A549 (cell line): Measurements from ENCODE around the gene COMTD1. TPM values are rescaled to one million over a fixed set of nuclear protein-coding genes. Genes with fewer than 3 reads are reported as not detected.
A peak's percentile ranks its signal among the peaks of the same experiment; 100 is the strongest.
"Not testable (repeated sequence)": the region's sequence is repeated elsewhere in the genome, so short reads cannot be mapped to it uniquely, and the experiment has no call there.

Source experiments
- ATAC-seq, 2 experiments: fragments of 200-7000 bp in 1 of 2; fragments of >200 bp in 1 of 2; cut with Nextera tagmentation in 1 of 2; cut with Tn5 transposase in 1 of 2; 3 replicates each; pipeline versions ENCODE4 v1.8.0 to v1.9.1; 2018 to 2020; ENCODE audit warnings: mild to moderate bottlenecking in 1 of 2, moderate library complexity in 1 of 2
- CTCF ChIA-PET: fragments of 300-600 bp; sonication (Branson Sonifier 250); formaldehyde crosslinking; extraction: SDS; loops from one replicate; lab custom pipeline; 2021; ENCODE audit warnings: antibody characterized with exemption, inconsistent platforms; lab: Yijun Ruan, JAX
- POLR2A ChIA-PET: fragments of 350-600 bp; formaldehyde crosslinking; extraction: SDS; loops from one replicate; lab custom pipeline; 2021; ENCODE audit warnings: antibody characterized with exemption, inconsistent platforms; lab: Yijun Ruan, JAX
- DNase-seq, 2 experiments: peaks; one replicate each; pipeline versions ENCODE4 v3.0.0 to v3.0.0-alpha.2; 2011 to 2016; ENCODE audit warnings: low read depth in 1 of 2, low spot score in 1 of 2
- FAIRE-seq: peaks from 2 replicates; lab custom pipeline; 2011; peaks lifted over from hg19 to GRCh38; lab: Jason Lieb, UNC
- H3K27ac ChIP-seq, 2 experiments: fragments of >200 bp; sonication (Bioruptor Twin); formaldehyde crosslinking; 3 replicates each; pipeline ENCODE4 v1.5.1; 2016 to 2017
- H3K4me1 ChIP-seq: fragments of >200 bp; sonication (Bioruptor Twin); formaldehyde crosslinking; 3 replicates; pipeline ENCODE4 v1.6.1; 2016
- H3K4me2 ChIP-seq: fragments of >200 bp; sonication (Bioruptor Twin); formaldehyde crosslinking; 3 replicates; pipeline ENCODE4 v1.6.1; 2016
- H3K4me3 ChIP-seq: fragments of >200 bp; sonication (Bioruptor Twin); formaldehyde crosslinking; 3 replicates; pipeline ENCODE4 v1.5.1; 2016
- H3K9me3 ChIP-seq: fragments of >200 bp; sonication (Bioruptor Twin); formaldehyde crosslinking; 3 replicates; pipeline ENCODE4 v1.6.1; 2016
- BCL3 ChIP-seq: fragments of >200 bp; sonication (Bioruptor Twin); formaldehyde crosslinking; IDR thresholded peaks from 3 replicates; pipeline ENCODE4 v1.6.1; 2016
- BHLHE40 ChIP-seq: IDR thresholded peaks from 2 replicates; pipeline ENCODE4 v1.6.1; 2012; ENCODE audit warnings: low read depth, low read length, inconsistent platforms
- CBX8 ChIP-seq: fragments of 200-600 bp; sonication (generic); IDR thresholded peaks from 2 replicates; pipeline ENCODE4 v1.6.1; 2016
- CEBPB ChIP-seq, 2 experiments: fragments of >200 bp in 1 of 2; sonication (Bioruptor Twin) in 1 of 2; formaldehyde crosslinking in 1 of 2; IDR thresholded peaks; 2 replicates each; pipeline ENCODE4 v1.6.1; 2012 to 2016
- EHF ChIP-seq: fragments of 250-450 bp; sonication (Bioruptor Pico); IDR thresholded peaks from 2 replicates; pipeline ENCODE4 v1.5.0; 2020; ENCODE audit warnings: mild to moderate bottlenecking
- EHMT2 ChIP-seq: fragments of 200-600 bp; sonication (generic); IDR thresholded peaks from 2 replicates; pipeline ENCODE4 v1.6.1; 2016; ENCODE audit warnings: antibody characterized with exemption, low read depth, mild to moderate bottlenecking, moderate library complexity
- EP300 ChIP-seq, 2 experiments: fragments of >200 bp; sonication (Bioruptor Twin); formaldehyde crosslinking; IDR thresholded peaks; 2 replicates in 1 of 2; 3 replicates in 1 of 2; pipeline ENCODE4 v1.6.1; 2016 to 2017
- HEYL ChIP-seq: fragments of 250-450 bp; sonication (Bioruptor Pico); IDR thresholded peaks from 2 replicates; pipeline ENCODE4 v1.8.0; 2021; ENCODE audit warnings: mild to moderate bottlenecking, moderate library complexity
- HOXA7 ChIP-seq: fragments of 250-450 bp; sonication (Bioruptor Pico); IDR thresholded peaks from 2 replicates; pipeline ENCODE4 v1.5.0; 2020; ENCODE audit warnings: mild to moderate bottlenecking, moderate library complexity
- HOXB5 ChIP-seq: fragments of 250-450 bp; sonication (Bioruptor Pico); IDR thresholded peaks from 2 replicates; pipeline ENCODE4 v1.5.0; 2020; ENCODE audit warnings: mild to moderate bottlenecking, moderate library complexity
- KDM5A ChIP-seq: fragments of 200-600 bp; sonication (generic); IDR thresholded peaks from 2 replicates; pipeline ENCODE4 v1.6.1; 2016; ENCODE audit warnings: antibody characterized with exemption, mild to moderate bottlenecking
- NPAS2 ChIP-seq: fragments of 250-450 bp; sonication (Bioruptor Pico); IDR thresholded peaks from 2 replicates; pipeline ENCODE4 v1.8.0; 2022; ENCODE audit warnings: mild to moderate bottlenecking, moderate library complexity, borderline replicate concordance
- PHF8 ChIP-seq: fragments of 200-600 bp; sonication (generic); IDR thresholded peaks from 2 replicates; pipeline ENCODE4 v1.6.1; 2016; ENCODE audit warnings: low read depth, mild to moderate bottlenecking, antibody characterized with exemption, moderate library complexity, borderline replicate concordance
- POLR2A ChIP-seq: IDR thresholded peaks from 2 replicates; pipeline ENCODE4 v1.6.1; 2012; ENCODE audit warnings: mild to moderate bottlenecking, low read length
- RCOR1 ChIP-seq: fragments of 150-350 bp; IDR thresholded peaks from 2 replicates; pipeline ENCODE4 v1.6.1; 2014; ENCODE audit warnings: antibody characterized with exemption, low read length, low read depth
- SMC3 ChIP-seq: fragments of >200 bp; sonication (Bioruptor Twin); formaldehyde crosslinking; IDR thresholded peaks from 3 replicates; pipeline ENCODE4 v1.6.1; 2018; ENCODE audit warnings: inconsistent platforms
- USF2 ChIP-seq: fragments of 450-650 bp; IDR thresholded peaks from 2 replicates; pipeline ENCODE4 v1.6.1; 2014; ENCODE audit warnings: antibody characterized with exemption
- ZFP36 ChIP-seq: fragments of 450-650 bp; IDR thresholded peaks from 2 replicates; pipeline ENCODE4 v1.6.1; 2014; ENCODE audit warnings: borderline replicate concordance; ENCODE audit not compliant: partially characterized antibody
- whole genome bisulfite sequencing: methylation state at CpG from one replicate; pipeline ENCODE4 v1.1.6; 2017; ENCODE audit errors: missing lambda C conversion rate; 5-methylcytosine and 5-hydroxymethylcytosine counted together
- polyA plus RNA-seq, 4 experiments: library from polyadenylated mRNA; depleted of rRNA in 3 of 4; stranded (reverse); fragments of >200 nt; fragmentation: RNase III in 1 of 4; extraction: RNeasy Plus Mini Kit Qiagen cat#74134 plus additional on column Dnase treatment in 1 of 4; gene quantifications; 2 replicates in 3 of 4; 3 replicates in 1 of 4; pipeline ENCODE4 v1.2.3, GENCODE V29; 2011 to 2017
- TF ChIP-seq, protein P1 (sequence below): fragments of >200 bp; sonication (Bioruptor Twin); formaldehyde crosslinking; IDR thresholded peaks from 3 replicates; pipeline ENCODE4 v1.5.1; 2016

COMTD1 gene
- polyA plus RNA-seq, 2 of the 4 experiments (the other 2 are of a cell fraction) = 9.8 to 34.2 TPM

DNA sequence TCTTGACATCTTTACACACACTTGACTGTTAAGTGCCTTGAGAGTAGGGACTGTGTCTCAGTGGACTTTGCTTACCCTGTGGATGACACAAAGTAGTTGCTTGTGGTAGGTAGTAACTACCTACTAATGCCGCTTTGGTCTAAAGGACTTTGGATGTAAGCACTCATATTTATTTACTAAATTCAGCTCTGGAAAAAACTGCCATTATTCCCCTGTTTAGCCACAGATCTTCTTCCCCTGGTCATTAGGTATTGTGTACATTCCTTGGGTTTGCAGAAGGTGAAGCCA is 28.0 kb downstream of the COMTD1 start:
- DNase-seq (no peak), ATAC-seq (no peak), FAIRE-seq (no peak)
- H3K4me2 ChIP-seq = peak overlapping the region; percentile 42
- TF ChIP-seq KDM5A (no peak), RCOR1 (no peak), ZFP36 (no peak), PHF8 (no peak), BCL3 (no peak), HOXB5 (no peak), HEYL (CRISPR knock-in tag) (no peak), SMC3 (no peak), CBX8 (no peak), EP300 (IDR thresholded peaks at IDR 0.05) (no peak), CEBPB (IDR thresholded peaks at IDR 0.05) (no peak), NPAS2 (no peak)
- TF ChIP-seq, protein P1, sequence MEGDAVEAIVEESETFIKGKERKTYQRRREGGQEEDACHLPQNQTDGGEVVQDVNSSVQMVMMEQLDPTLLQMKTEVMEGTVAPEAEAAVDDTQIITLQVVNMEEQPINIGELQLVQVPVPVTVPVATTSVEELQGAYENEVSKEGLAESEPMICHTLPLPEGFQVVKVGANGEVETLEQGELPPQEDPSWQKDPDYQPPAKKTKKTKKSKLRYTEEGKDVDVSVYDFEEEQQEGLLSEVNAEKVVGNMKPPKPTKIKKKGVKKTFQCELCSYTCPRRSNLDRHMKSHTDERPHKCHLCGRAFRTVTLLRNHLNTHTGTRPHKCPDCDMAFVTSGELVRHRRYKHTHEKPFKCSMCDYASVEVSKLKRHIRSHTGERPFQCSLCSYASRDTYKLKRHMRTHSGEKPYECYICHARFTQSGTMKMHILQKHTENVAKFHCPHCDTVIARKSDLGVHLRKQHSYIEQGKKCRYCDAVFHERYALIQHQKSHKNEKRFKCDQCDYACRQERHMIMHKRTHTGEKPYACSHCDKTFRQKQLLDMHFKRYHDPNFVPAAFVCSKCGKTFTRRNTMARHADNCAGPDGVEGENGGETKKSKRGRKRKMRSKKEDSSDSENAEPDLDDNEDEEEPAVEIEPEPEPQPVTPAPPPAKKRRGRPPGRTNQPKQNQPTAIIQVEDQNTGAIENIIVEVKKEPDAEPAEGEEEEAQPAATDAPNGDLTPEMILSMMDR = no peak
- peak overlapping the region; percentile 51 to 73 for H3K27ac ChIP-seq
- 75% methylated on average over 1 of the region's 1 CpG for WGBS
- H3K4me1 ChIP-seq = peaks cover 52% of the 10 kb centered on the region
- POLR2A ChIA-PET = interaction anchor here (0.5 to 1.0 kb wide), 2 partner anchors 42 to 96 kb away, joined by 3 to 4 read pairs; partner anchors contain the start of gene SAMD8
- H3K4me3 ChIP-seq = no peak overlapping the region
- no peaks in the 10 kb centered on the region for H3K9me3 ChIP-seq
- CTCF ChIA-PET = interaction anchor here (4.5 to 8.6 kb wide), 3 partner anchors 13 to 27 kb away, joined by 42 to 119 read pairs (median 90); partner anchors contain the start of gene COMTD1

GRCh38 chr10:75207079-75207856 is 28.5 kb downstream of the COMTD1 start:
- Histone ChIP-seq H3K4me1 (peaks cover 52% of the 10 kb centered on the region), H3K27ac (peak overlapping the region; percentile 51 to 73; a peak in 5 of 6 replicates), H3K4me2 (no peak overlapping the region; the same call in 2 of the 3 replicates), H3K9me3 (no peaks in the 10 kb centered on the region), H3K4me3 (no peak overlapping the region)
- no peak for TF ChIP-seq BHLHE40
- no peak for TF ChIP-seq EHF
- TF ChIP-seq POLR2A = no peak
- TF ChIP-seq EHMT2 = no peak
- TF ChIP-seq, protein P1 = no peak
- no peak for TF ChIP-seq USF2
- no peak for TF ChIP-seq EP300 (IDR thresholded peaks at IDR 0.05)
- TF ChIP-seq HOXA7 (CRISPR knock-in tag) = no peak
- ChIA-PET CTCF (interaction anchor here (0.7 to 8.6 kb wide), 4 partner anchors 12 to 27 kb away, joined by 3 to 119 read pairs (median 66); partner anchors contain the start of gene COMTD1), POLR2A (no interaction called here)
- DNase-seq = no peak
- 91% methylated on average over 13 of the region's 13 CpGs for WGBS
- FAIRE-seq = no peak
- no peak for ATAC-seq

- H3K4me2 ChIP-seq, POLR2A ChIA-PET, DNase-seq, H3K4me3 ChIP-seq, FAIRE-seq, H3K9me3 ChIP-seq, ATAC-seq: not testable (repeated sequence)
- peak overlapping the region in 1 of 2 experiments; percentile 73; a peak in 1 of 6 replicates for H3K27ac ChIP-seq
- WGBS = 92% methylated on average over 14 of the region's 14 CpGs
- H3K4me1 ChIP-seq = peaks cover 55% of the 10 kb centered on the region
- CTCF ChIA-PET = interaction anchor here (0.7 to 8.6 kb wide), 6 partner anchors 11 to 95 kb away, joined by 3 to 119 read pairs (median 22); partner anchors contain the start of genes COMTD1 and SAMD8
These were observed 29.1 kb downstream of the COMTD1 start for GRCh38 chr10:75206638-75207037.
